OCI-LY3 (cell line): ENCODE measurements around the gene DKK3.

Experiments
- CTCF ChIP-seq: fragments of 200-600, 300-600 bp; sonication (generic); IDR thresholded peaks from 2 replicates; pipeline ENCODE4 v1.5.1; 2014; ENCODE audit warnings: antibody characterized with exemption, low read length, low read depth
- EZH2phosphoT487 ChIP-seq: fragments of 200-600 bp; shearing (Covaris generic); IDR thresholded peaks from 2 replicates; pipeline ENCODE4 v1.6.1; 2018; ENCODE audit warnings: antibody characterized with exemption, mixed run types, low read depth

GRCh38 chr11:11967669-11968510, 40.5 kb downstream of the DKK3 start:
- TF ChIP-seq CTCF (no peak), EZH2phosphoT487 (no peak)
